ENCODE measurements around the gene ATP6V0C.
"Not testable (repeated sequence)": the region's sequence is repeated elsewhere in the genome, so short reads cannot be mapped to it uniquely, and the experiment has no call there.

Gene ATP6V0C

GRCh38 chr16:2475413-2476344 lies 38.1 kb upstream of the ATP6V0C start:
- no peak for DNase-seq

- DNase-seq = no peak
These were observed 37.4 kb upstream of the ATP6V0C start for GRCh38 chr16:2476345-2476720.

- no peak for DNase-seq
These were observed 37.0 kb upstream of the ATP6V0C start for GRCh38 chr16:2476741-2477140.

- DNase-seq = no peak
These were observed 36.4 kb upstream of the ATP6V0C start for GRCh38 chr16:2477327-2477726.

- no peak for DNase-seq
These were observed 35.5 kb upstream of the ATP6V0C start for GRCh38 chr16:2478279-2478678.

GRCh38 chr16:2479996-2480395 lies 33.8 kb upstream of the ATP6V0C start:
- DNase-seq = not testable (repeated sequence)

GRCh38 chr16:2480948-2481347 lies 32.8 kb upstream of the ATP6V0C start:
- no peak for DNase-seq

GRCh38 chr16:2481676-2482075 lies 32.1 kb upstream of the ATP6V0C start:
- DNase-seq = no peak

GRCh38 chr16:2482249-2482648 lies 31.5 kb upstream of the ATP6V0C start:
- DNase-seq = no peak

GRCh38 chr16:2482708-2483534 lies 30.8 kb upstream of the ATP6V0C start:
- peak; percentile 52 for DNase-seq

- DNase-seq = no peak
These were observed 29.5 kb upstream of the ATP6V0C start for GRCh38 chr16:2483939-2484897.

- DNase-seq = no peak
These were observed 28.7 kb upstream of the ATP6V0C start for GRCh38 chr16:2484898-2485508.

GRCh38 chr16:2485811-2486507 lies 27.8 kb upstream of the ATP6V0C start:
- DNase-seq = no peak

GRCh38 chr16:2486645-2487516 lies 26.9 kb upstream of the ATP6V0C start:
- DNase-seq = no peak

- DNase-seq = no peak
These were observed 26.3 kb upstream of the ATP6V0C start for GRCh38 chr16:2487517-2487842.

- no peak for DNase-seq
These were observed 25.7 kb upstream of the ATP6V0C start for GRCh38 chr16:2487903-2488531.

- DNase-seq = no peak
These were observed 24.2 kb upstream of the ATP6V0C start for GRCh38 chr16:2489581-2489980.

- peak; percentile 67 for DNase-seq
These were observed 23.3 kb upstream of the ATP6V0C start for GRCh38 chr16:2490190-2491105.

- DNase-seq = no peak
These were observed 21.5 kb upstream of the ATP6V0C start for GRCh38 chr16:2492292-2492691.

Data from DMS79 (cell line).